ENCODE data around the gene C4orf50.

The C4orf50 gene

GRCh38 chr4:5990446-5991160 is 27.6 kb downstream of the C4orf50 start:
- POLR2A ChIA-PET, result no interaction called here

GRCh38 chr4:5989236-5990225 is 28.7 kb downstream of the C4orf50 start:
- ChIA-PET CTCF (interaction anchor here (1.9 kb wide), 1 partner anchor 9 kb away, joined by 10 read pairs; no protein-coding TSS in a partner anchor), POLR2A (no interaction called here)
- TF ChIP-seq ARNT (IDR thresholded peaks at IDR 0.05), result no peak
- no peak for TF ChIP-seq L3MBTL2 (conservative IDR thresholded peaks at IDR 0.05)
- no peak for TF ChIP-seq SUZ12 (IDR thresholded peaks at IDR 0.05)
- no peak for TF ChIP-seq BHLHE40 (IDR thresholded peaks at IDR 0.05; ENCODE audit: borderline replicate concordance)
- no peak for TF ChIP-seq FOXA1 (IDR thresholded peaks at IDR 0.05)
- TF ChIP-seq SP1 (IDR thresholded peaks at IDR 0.05), result no peak
- TF ChIP-seq FOXM1 (IDR thresholded peaks at IDR 0.05; ENCODE audit: borderline replicate concordance), result no peak
- no peak for TF ChIP-seq FOXK2 (IDR thresholded peaks at IDR 0.05)
- no peak for TF ChIP-seq ZNF384 (IDR thresholded peaks at IDR 0.05)
- no peak for TF ChIP-seq ELF4 (IDR thresholded peaks at IDR 0.05)
- no peak for TF ChIP-seq NFRKB (IDR thresholded peaks at IDR 0.05)
- no peak for TF ChIP-seq LEF1 (IDR thresholded peaks at IDR 0.05; ENCODE audit: borderline replicate concordance)
- no peak for TF ChIP-seq TARDBP (IDR thresholded peaks at IDR 0.05)
- no peak for TF ChIP-seq PKNOX1 (IDR thresholded peaks at IDR 0.05)
- no peak for TF ChIP-seq HDGF (IDR thresholded peaks at IDR 0.05; ENCODE audit: borderline replicate concordance)
- no peak for TF ChIP-seq CTBP1 (IDR thresholded peaks at IDR 0.05; ENCODE audit: borderline replicate concordance)
- DNase-seq (ENCODE audit: extremely low spot score), result no peak

More at GRCh38 chr4:5990446-5991160, 27.6 kb downstream of the C4orf50 start:
- no peak for DNase-seq (ENCODE audit: extremely low spot score)
- no peak for TF ChIP-seq HDGF (IDR thresholded peaks at IDR 0.05; ENCODE audit: borderline replicate concordance)
- no peak for TF ChIP-seq TARDBP (IDR thresholded peaks at IDR 0.05)
- TF ChIP-seq ZNF384 (IDR thresholded peaks at IDR 0.05), result no peak
- TF ChIP-seq FOXK2 (IDR thresholded peaks at IDR 0.05), result no peak
- no peak for TF ChIP-seq FOXM1 (IDR thresholded peaks at IDR 0.05; ENCODE audit: borderline replicate concordance)
- no peak for TF ChIP-seq L3MBTL2 (conservative IDR thresholded peaks at IDR 0.05)
- CTCF ChIA-PET, result interaction anchor here (0.6 kb wide), 1 partner anchor 252 kb away, joined by 4 read pairs; no protein-coding TSS in a partner anchor

- ChIA-PET POLR2A (no interaction called here), CTCF (interaction anchor here (0.6 to 1.9 kb wide), 3 partner anchors 8 to 10 kb away, joined by 3 to 10 read pairs (median 4); no protein-coding TSS in a partner anchor)
- TF ChIP-seq FOXA1 (IDR thresholded peaks at IDR 0.05), result no peak
- TF ChIP-seq CTBP1 (IDR thresholded peaks at IDR 0.05; ENCODE audit: borderline replicate concordance), result no peak
- no peak for TF ChIP-seq SUZ12 (IDR thresholded peaks at IDR 0.05)
- no peak for TF ChIP-seq HDGF (IDR thresholded peaks at IDR 0.05; ENCODE audit: borderline replicate concordance)
- no peak for TF ChIP-seq ARNT (IDR thresholded peaks at IDR 0.05)
- no peak for DNase-seq (ENCODE audit: extremely low spot score)
These were observed 30.0 kb downstream of the C4orf50 start for GRCh38 chr4:5988086-5988845.

- ChIA-PET POLR2A (no interaction called here), CTCF (no interaction called here)
- no peak for TF ChIP-seq SUZ12 (IDR thresholded peaks at IDR 0.05)
- TF ChIP-seq ZNF384 (IDR thresholded peaks at IDR 0.05), result no peak
- TF ChIP-seq CTBP1 (IDR thresholded peaks at IDR 0.05; ENCODE audit: borderline replicate concordance), result no peak
- no peak for TF ChIP-seq FOXK2 (IDR thresholded peaks at IDR 0.05)
- TF ChIP-seq FOXA1 (IDR thresholded peaks at IDR 0.05), result no peak
- TF ChIP-seq PKNOX1 (IDR thresholded peaks at IDR 0.05), result no peak
- TF ChIP-seq ARNT (IDR thresholded peaks at IDR 0.05), result no peak
- no peak for TF ChIP-seq TARDBP (IDR thresholded peaks at IDR 0.05)
- no peak for TF ChIP-seq SP1 (IDR thresholded peaks at IDR 0.05)
- no peak for TF ChIP-seq FOXM1 (IDR thresholded peaks at IDR 0.05; ENCODE audit: borderline replicate concordance)
- no peak for DNase-seq (ENCODE audit: extremely low spot score)
These were observed 33.4 kb downstream of the C4orf50 start for GRCh38 chr4:5984843-5985242.

GRCh38 chr4:5982156-5982973 is 35.9 kb downstream of the C4orf50 start:
- no peak for DNase-seq (ENCODE audit: extremely low spot score)
- ChIA-PET CTCF (no interaction called here), POLR2A (no interaction called here)
- no peak for TF ChIP-seq TARDBP (IDR thresholded peaks at IDR 0.05)
- TF ChIP-seq ARNT (IDR thresholded peaks at IDR 0.05), result no peak
- TF ChIP-seq FOXA1 (IDR thresholded peaks at IDR 0.05), result no peak
- TF ChIP-seq FOXM1 (IDR thresholded peaks at IDR 0.05; ENCODE audit: borderline replicate concordance), result no peak
- no peak for TF ChIP-seq SUZ12 (IDR thresholded peaks at IDR 0.05)
- no peak for TF ChIP-seq FOXK2 (IDR thresholded peaks at IDR 0.05)
- no peak for TF ChIP-seq BHLHE40 (IDR thresholded peaks at IDR 0.05; ENCODE audit: borderline replicate concordance)
- TF ChIP-seq ELF4 (IDR thresholded peaks at IDR 0.05), result no peak
